ENCODE results near the gene ASB10.

The ASB10 gene, protein sequence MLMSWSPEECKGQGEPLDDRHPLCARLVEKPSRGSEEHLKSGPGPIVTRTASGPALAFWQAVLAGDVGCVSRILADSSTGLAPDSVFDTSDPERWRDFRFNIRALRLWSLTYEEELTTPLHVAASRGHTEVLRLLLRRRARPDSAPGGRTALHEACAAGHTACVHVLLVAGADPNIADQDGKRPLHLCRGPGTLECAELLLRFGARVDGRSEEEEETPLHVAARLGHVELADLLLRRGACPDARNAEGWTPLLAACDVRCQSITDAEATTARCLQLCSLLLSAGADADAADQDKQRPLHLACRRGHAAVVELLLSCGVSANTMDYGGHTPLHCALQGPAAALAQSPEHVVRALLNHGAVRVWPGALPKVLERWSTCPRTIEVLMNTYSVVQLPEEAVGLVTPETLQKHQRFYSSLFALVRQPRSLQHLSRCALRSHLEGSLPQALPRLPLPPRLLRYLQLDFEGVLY

GRCh38 chr7:151186640-151187408, at the start of gene ASB10:
ASB10 (minus strand) TSS chr7:151187250; CDS start chr7:151187130, 120 bp downstream.
- DNase-seq = no peak

GRCh38 chr7:151236406-151236805, 49.4 kb upstream of the ASB10 start:
- DNase-seq = no peak

DNA sequence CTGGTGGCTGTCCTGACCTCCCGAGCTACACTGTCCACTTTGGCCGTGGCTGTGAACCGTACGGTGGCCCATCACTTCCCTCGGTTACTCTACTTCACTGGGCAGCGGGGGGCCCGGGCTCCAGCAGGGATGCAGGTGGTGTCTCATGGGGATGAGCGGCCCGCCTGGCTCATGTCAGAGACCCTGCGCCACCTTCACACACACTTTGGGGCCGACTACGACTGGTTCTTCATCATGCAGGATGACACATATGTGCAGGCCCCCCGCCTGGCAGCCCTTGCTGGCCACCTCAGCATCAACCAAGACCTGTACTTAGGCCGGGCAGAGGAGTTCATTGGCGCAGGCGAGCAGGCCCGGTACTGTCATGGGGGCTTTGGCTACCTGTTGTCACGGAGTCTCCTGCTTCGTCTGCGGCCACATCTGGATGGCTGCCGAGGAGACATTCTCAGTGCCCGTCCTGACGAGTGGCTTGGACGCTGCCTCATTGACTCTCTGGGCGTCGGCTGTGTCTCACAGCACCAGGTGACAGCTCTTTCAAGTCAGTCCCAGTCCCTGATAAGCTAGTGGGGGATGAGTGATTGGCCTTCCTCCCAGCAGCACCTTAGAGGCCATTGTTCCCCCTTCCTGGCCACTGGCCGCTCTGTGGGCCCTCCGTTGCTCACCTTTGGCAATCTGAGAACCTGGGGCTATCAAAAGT, 48.2 kb upstream of the ASB10 start:
- DNase-seq = no peak

DNA sequence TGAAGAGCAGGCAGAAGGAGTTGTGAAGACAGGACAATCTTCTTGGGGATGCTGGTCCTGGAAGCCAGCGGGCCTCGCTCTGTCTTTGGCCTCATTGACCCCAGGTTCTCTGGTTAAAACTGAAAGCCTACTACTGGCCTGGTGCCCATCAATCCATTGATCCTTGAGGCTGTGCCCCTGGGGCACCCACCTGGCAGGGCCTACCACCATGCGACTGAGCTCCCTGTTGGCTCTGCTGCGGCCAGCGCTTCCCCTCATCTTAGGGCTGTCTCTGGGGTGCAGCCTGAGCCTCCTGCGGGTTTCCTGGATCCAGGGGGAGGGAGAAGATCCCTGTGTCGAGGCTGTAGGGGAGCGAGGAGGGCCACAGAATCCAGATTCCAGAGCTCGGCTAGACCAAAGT, 46.8 kb upstream of the ASB10 start:
- no peak for DNase-seq

DNA sequence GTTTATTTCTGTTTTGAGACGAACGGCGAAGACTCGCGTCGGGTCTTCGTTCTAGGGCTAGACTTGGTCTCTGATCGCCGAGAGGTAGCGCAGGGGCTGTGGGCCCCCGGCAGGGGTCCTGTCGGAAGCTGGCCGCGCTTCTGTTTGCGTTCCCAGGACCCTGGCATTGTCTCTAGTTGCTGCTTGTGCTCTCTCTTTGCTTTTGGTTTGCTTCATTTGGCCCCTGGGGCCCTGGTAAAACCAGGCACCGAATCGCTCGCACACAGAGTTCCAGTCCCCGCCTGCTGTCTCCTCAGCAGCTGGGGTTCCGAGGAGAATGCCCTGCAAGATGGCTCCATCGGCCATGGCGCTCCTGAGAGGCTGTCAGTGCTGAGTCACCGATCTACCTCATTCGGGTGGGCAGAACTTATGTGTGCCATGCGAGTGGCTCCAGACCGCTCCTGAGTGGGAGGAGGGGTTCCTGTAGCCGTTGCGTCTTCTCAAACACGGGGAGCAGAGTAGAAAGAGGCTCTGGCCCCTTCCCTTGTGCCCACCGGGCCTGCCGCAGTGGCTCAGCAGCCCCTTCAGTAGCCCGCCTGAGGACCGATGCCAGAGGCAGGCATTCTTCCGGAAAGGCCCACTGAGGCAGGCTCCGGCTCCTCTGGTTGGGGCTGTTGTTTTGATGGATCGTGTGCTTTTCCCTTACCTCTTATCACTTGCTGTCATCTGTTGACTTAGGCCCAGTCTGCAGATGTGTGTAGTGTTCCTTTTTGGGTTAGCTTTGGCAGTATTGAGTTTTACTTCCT, 46.1 kb upstream of the ASB10 start:
- no peak for DNase-seq

DNA sequence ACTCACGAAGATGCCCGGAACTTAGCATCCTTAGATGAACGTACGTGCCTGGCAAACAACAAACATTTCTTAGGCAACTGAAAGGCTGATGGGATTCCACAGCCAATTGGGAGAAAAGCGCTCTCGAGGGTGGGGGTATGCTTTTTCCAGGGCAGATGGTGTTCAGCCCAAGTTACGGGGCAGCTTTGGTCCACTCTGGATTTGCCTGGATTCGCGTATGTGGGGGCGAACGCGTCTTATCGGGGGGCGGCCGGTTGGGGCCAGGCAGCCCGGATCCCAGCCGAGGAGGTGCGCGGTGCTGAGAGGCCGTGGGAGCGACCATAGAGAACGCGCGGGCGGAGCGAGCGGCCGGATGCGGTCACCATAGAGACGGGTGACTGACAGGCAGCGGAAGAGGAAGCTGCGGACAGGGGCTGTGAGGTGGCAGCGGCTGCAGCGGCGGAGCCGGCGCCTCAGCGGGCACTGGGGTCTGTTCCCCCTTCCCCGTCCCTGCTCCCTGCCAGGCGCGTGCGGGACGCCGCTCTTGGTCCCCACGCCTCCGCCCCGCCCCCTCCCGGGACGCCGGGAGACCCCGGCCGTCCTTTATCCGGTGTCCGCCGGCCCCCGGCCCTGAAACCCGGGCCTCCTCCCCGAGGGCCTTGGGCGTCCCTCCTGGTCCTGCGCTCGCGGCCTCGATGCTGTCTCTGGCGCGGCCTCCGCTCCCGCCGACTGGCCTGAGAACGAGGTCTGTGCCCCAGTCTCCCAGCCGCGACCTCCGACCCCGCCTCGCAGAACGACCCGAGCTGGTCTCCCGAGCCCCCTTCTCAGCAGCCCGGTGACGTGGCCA, 45.3 kb upstream of the ASB10 start, which contains the start of gene CHPF2:
CHPF2 (plus strand) TSS at position 393 of the 826 bp plus-strand sequence. CDS start 1,529 bp downstream, outside the sequence.
- peak; percentile 13 to 68 for DNase-seq

DNA sequence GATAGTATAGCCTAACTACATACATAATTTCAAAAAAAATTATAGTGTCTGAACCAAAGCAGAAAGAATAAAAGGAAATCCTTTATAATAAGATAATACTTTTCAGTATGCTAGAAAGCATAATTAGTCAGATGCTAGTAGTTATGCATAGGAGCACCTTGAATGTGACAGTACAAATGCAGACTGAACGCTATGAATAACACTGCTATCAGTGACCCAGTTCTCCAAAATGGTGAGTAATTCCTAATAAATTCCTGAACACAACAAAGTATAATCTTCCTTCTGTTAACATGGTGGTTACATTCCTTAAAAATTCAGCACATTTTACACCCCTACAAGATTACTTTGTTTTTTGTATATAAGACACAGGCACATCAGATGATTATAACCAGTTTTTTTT, 44.0 kb upstream of the ASB10 start:
- no peak for DNase-seq

- DNase-seq = no peak
These were observed 42.2 kb upstream of the ASB10 start for GRCh38 chr7:151229249-151229648.

- no peak for DNase-seq
These were observed 41.2 kb upstream of the ASB10 start for GRCh38 chr7:151228024-151228866.

GRCh38 chr7:151226875-151227782, 40.1 kb upstream of the ASB10 start, which contains the start of gene ABCF2:
ABCF2 (minus strand) TSS chr7:151227205; CDS start chr7:151226458, 747 bp downstream.
- peak; percentile 83 to 87 for DNase-seq

- no peak for DNase-seq
These were observed 39.5 kb upstream of the ASB10 start for GRCh38 chr7:151226560-151226874.

- DNase-seq = no peak
These were observed 39.0 kb upstream of the ASB10 start for GRCh38 chr7:151225948-151226510.

DNA sequence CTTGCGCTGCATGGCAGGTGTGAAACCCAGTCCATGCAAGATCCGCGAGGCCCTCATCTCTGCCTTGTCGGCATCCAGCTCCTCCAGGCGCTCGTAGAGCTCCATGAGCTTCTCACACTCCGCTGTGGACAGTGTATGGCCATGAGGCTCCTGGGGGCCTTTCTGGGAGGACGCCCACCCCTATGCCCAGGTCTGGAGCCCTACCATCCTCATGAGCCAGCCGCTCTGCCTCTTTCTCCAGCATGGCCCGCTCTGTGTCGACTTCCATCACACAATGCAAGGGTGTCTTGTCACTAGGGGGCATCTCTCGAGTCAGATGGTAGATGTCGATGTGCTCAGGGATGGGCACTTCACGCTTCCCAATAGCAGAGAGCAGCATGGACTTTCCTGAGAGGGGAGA, 36.7 kb upstream of the ASB10 start:
- DNase-seq = no peak

DNA sequence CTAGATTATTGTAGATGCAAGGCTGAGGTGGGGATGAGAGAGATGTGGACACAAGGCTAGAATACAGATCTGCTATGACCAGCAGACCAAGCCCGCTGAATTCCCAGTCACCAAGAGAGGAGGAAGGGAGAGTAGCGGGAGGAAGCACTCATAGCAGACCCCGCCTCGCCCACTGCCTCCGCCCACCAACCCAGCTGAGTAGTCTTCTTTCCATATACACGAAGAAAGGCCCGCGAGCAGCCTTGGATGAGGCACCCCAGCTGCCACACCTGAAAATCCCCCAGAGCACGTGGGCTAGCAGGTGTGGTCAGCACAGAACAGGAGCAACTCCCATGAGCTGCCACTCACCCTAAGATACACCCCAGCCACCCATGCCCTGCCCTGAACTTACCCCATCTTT, 31.1 kb upstream of the ASB10 start:
- DNase-seq = no peak

DNA sequence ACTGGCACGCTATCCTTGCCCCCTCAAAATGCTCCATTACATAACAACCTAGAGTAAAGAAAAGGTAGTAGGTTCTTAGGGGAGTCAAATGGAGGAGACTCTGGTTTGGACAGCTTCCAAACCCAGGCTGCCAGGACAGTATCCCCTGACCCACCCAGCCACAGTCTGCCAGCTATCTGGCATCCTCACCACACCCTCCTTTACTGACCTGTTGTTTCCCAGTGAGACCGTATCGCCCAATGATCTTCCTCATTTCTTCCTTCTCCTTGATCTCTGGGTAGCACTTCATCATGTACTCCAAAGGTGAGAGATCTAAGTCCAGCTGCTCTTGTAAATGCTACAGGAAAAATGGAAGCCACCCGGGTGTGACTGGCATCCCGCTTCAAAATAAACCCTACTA, 28.3 kb upstream of the ASB10 start:
- no peak for DNase-seq

- DNase-seq = no peak
These were observed 26.8 kb upstream of the ASB10 start for GRCh38 chr7:151213826-151214225.

DNA sequence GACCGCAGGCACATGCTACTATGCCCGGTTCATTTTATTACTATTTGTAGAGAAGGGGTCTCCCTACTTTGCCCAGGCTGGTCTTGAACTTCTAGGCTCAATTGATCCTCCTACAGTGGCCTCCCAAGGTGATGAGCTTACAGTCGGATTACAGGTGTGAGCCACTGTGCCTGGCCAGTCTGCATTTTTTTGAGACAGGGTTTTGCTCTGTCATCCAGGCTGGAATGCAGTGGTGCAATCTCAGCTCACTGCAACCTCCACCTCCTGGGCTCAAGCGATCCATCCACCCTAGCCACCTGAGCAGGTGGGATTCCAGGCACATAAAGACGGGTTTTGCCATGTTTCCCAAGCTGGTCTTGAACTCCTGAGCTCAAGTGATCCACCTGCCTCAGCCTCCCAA, 25.6 kb upstream of the ASB10 start:
- no peak for DNase-seq

GRCh38 chr7:151211155-151211772, 24.2 kb upstream of the ASB10 start:
- DNase-seq = no peak
